ENCODE measurements around the gene COL6A3. TPM values are rescaled to one million over a fixed set of nuclear protein-coding genes. Genes with fewer than 3 reads are reported as not detected.

Gene COL6A3
- total RNA-seq, 3 donors from 2014 or later, result 116 to 907 (median 320) TPM

GRCh38 chr2:237316339-237316738, 97.6 kb downstream of the COL6A3 start:
- Histone ChIP-seq H3K4me1 (peaks cover 0 to 10% of the 10 kb centered on the region in 2 donors), H3K27ac (peak overlapping the region; percentile 75 to 76), H3K36me3 (no peaks in the 10 kb centered on the region), H3K9me3 (no peaks in the 10 kb centered on the region), H3K4me3 (no peak overlapping the region), H3K27me3 (no peaks in the 10 kb centered on the region)
- TF ChIP-seq POLR2A (IDR thresholded peaks at IDR 0.05) (no peak), POLR2AphosphoS5 (IDR thresholded peaks at IDR 0.05) (no peak)
- TF ChIP-seq, protein P1, sequence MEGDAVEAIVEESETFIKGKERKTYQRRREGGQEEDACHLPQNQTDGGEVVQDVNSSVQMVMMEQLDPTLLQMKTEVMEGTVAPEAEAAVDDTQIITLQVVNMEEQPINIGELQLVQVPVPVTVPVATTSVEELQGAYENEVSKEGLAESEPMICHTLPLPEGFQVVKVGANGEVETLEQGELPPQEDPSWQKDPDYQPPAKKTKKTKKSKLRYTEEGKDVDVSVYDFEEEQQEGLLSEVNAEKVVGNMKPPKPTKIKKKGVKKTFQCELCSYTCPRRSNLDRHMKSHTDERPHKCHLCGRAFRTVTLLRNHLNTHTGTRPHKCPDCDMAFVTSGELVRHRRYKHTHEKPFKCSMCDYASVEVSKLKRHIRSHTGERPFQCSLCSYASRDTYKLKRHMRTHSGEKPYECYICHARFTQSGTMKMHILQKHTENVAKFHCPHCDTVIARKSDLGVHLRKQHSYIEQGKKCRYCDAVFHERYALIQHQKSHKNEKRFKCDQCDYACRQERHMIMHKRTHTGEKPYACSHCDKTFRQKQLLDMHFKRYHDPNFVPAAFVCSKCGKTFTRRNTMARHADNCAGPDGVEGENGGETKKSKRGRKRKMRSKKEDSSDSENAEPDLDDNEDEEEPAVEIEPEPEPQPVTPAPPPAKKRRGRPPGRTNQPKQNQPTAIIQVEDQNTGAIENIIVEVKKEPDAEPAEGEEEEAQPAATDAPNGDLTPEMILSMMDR (IDR thresholded peaks at IDR 0.05), result no peak
- intact Hi-C loops (cut with DNase I; ENCODE audit: low total_unique reads), result no loop called here
- DNase-seq (ENCODE audit: low spot score in 2 of 2), result no peak

- TF ChIP-seq POLR2AphosphoS5 (IDR thresholded peaks at IDR 0.05) (no peak), POLR2A (IDR thresholded peaks at IDR 0.05) (no peak)
- TF ChIP-seq, protein P1 (IDR thresholded peaks at IDR 0.05), result no peak
- DNase-seq (ENCODE audit: low spot score in 2 of 2), result no peak
- H3K4me1 ChIP-seq, result peaks cover 0 to 10% of the 10 kb centered on the region in 2 donors
- no peaks in the 10 kb centered on the region for H3K27me3 ChIP-seq
- no peaks in the 10 kb centered on the region for H3K36me3 ChIP-seq
- intact Hi-C loops (cut with DNase I; ENCODE audit: low total_unique reads), result no loop called here
- H3K9me3 ChIP-seq, result no peaks in the 10 kb centered on the region
- H3K4me3 ChIP-seq, result no peak overlapping the region
- H3K27ac ChIP-seq, result peak overlapping the region; percentile 75 to 76
Measured at GRCh38 chr2:237315829-237316225, 98.1 kb downstream of the COL6A3 start.

GRCh38 chr2:237315170-237315828, 98.7 kb downstream of the COL6A3 start:
- no peak for TF ChIP-seq POLR2A (IDR thresholded peaks at IDR 0.05)
- TF ChIP-seq POLR2AphosphoS5 (IDR thresholded peaks at IDR 0.05), result peak; percentile 69 to 81 (median 76)
- TF ChIP-seq, protein P1 (IDR thresholded peaks at IDR 0.05), result peak in 2 of 3 donors; percentile 25 to 56
- intact Hi-C loops (cut with DNase I; ENCODE audit: low total_unique reads), result no loop called here
- DNase-seq (ENCODE audit: low spot score in 2 of 2), result peak; percentile 73 to 94
- Histone ChIP-seq H3K9me3 (no peaks in the 10 kb centered on the region), H3K4me1 (peaks cover 0 to 10% of the 10 kb centered on the region in 2 donors), H3K36me3 (no peaks in the 10 kb centered on the region), H3K4me3 (peak overlapping the region in 1 of 3 donors; percentile 27), H3K27ac (peak overlapping the region; percentile 75 to 76), H3K27me3 (no peaks in the 10 kb centered on the region)

DNA sequence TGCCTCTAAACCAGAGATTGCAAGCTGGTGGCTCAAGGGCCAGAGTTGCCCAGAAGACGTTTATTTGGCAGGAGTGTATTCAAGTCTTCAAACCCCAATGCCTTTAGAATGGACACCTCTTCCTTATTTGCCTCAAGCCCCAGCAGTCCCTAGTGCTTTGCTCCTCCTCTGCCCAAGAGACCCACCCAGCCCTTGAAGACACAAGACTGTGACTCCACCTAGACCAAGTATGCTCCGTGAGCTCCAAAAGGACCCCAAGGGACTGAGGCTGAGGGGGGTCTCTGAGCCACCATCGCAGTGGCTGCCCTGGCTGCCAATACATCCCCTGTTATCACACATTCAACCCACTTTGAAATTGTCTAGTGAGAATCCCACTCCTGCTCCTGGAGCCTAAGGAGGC, 99.3 kb downstream of the COL6A3 start:
- Histone ChIP-seq H3K9me3 (no peaks in the 10 kb centered on the region), H3K36me3 (no peaks in the 10 kb centered on the region), H3K27ac (peak overlapping the region; percentile 75 to 76), H3K27me3 (no peaks in the 10 kb centered on the region), H3K4me1 (peaks cover 0 to 10% of the 10 kb centered on the region in 2 donors), H3K4me3 (peak overlapping the region in 1 of 3 donors; percentile 27)
- DNase-seq (ENCODE audit: low spot score in 2 of 2), result no peak
- intact Hi-C loops (cut with DNase I; ENCODE audit: low total_unique reads), result no loop called here
- no peak for TF ChIP-seq POLR2AphosphoS5 (IDR thresholded peaks at IDR 0.05)
- TF ChIP-seq POLR2A (IDR thresholded peaks at IDR 0.05), result no peak
- TF ChIP-seq, protein P1 (IDR thresholded peaks at IDR 0.05), result no peak

DNA sequence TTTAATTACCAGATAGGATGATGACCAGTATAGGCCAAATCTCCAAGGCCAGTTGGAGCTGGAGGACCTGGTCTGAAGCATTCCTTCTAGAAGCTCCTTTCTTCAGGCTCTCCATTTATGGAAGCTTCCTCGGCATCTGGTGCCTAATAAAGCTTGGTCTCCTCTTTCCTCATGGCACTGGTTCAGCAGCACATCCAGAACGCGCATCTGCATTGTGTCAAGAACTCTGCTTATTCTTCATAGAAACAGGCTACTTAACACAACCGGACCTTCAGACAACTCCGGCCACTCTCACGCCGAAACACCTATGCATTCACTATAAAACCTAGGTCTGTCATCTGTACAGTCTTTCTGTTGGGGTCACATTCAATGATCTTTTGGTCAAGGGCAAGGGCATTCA, 99.8 kb downstream of the COL6A3 start:
- Histone ChIP-seq H3K27ac (peak overlapping the region; percentile 75 to 76), H3K9me3 (no peaks in the 10 kb centered on the region), H3K36me3 (no peaks in the 10 kb centered on the region), H3K27me3 (no peaks in the 10 kb centered on the region), H3K4me1 (peaks cover 0 to 10% of the 10 kb centered on the region in 2 donors), H3K4me3 (no peak overlapping the region)
- TF ChIP-seq POLR2AphosphoS5 (IDR thresholded peaks at IDR 0.05) (no peak), POLR2A (IDR thresholded peaks at IDR 0.05) (no peak)
- TF ChIP-seq, protein P1 (IDR thresholded peaks at IDR 0.05), result no peak
- intact Hi-C loops (cut with DNase I; ENCODE audit: low total_unique reads), result no loop called here
- no peak for DNase-seq (ENCODE audit: low spot score in 2 of 2)
